COLO668 (cell line): ENCODE results near the gene ATP8B3.
"Not testable (repeated sequence)": the region's sequence is repeated elsewhere in the genome, so short reads cannot be mapped to it uniquely, and the experiment has no call there.

ENCODE experiments used
- DNase-seq: peaks from one replicate; lab custom pipeline; 2025; ENCODE audit not compliant: unreplicated experiment; lab: John Stamatoyannopoulos, UW

ATP8B3 gene

DNA sequence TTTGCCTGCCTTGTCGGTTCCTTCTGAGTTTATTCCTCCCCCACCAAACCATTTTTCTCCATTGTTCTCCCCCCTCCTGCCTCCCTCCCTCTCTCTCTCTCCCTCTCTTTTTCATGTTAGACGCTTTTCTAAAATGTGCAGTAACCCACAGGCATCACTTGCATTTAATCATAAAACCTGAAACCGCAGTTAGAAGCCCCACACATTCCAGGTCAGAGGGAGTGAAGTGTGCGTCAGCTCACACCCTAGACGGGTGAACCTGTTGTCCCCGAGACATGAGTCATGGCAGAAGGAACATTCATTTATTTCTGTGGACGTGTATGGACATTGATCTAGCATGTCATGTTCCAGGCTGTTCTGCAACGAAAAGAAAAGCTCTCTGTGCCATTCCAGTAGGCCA lies 38.9 kb downstream of the ATP8B3 start:
- DNase-seq = no peak

DNA sequence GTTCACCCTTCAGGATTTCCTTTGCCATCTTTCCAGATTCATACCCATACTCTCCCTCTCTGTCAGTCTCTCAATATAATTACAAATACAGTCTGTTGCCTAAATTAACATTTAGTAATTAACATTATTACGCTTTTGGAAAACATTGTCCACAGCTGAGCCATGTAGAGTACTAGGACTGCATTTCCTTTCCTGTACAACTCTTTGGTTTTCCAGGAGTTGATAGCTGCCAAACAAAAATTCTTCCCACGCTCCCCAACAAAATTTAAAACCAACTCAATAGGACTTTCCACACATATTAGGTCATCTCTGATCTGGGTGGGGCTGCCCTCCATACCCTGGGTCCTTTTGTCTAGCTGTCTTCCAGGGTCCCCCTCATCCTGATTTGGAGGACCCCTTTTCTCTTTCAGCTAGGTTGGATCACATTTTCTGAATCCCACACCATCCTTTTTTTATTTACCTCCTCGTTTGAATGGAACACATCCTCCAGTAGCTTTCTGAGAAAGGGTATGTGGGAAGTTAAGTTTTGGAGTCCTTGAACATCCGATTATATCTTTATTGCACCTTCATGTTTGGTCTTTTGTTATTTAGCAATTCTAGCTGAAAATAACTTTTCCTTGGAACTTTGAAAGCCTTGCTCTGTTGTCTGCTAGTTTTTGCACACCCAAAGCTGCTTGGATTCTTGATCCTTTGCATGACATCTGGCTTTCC lies 41.1 kb downstream of the ATP8B3 start:
- no peak for DNase-seq

DNA sequence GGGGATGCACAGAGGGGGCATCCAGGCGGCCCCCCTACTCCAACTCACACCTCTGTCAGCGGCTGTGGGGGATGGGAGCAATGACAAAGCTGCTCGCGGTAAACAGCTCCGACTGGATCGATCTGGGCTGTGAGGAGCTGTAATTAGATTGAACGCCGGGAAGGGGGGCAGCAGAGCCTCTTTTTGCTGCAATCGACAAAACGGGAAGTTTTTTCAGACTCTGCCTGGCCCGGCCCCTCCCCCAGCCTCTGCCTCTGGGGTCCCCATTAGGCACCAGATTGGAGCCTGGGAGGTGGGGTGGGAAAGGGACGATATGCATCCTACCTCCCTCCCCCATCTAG lies 42.5 kb downstream of the ATP8B3 start:
- no peak for DNase-seq

DNA sequence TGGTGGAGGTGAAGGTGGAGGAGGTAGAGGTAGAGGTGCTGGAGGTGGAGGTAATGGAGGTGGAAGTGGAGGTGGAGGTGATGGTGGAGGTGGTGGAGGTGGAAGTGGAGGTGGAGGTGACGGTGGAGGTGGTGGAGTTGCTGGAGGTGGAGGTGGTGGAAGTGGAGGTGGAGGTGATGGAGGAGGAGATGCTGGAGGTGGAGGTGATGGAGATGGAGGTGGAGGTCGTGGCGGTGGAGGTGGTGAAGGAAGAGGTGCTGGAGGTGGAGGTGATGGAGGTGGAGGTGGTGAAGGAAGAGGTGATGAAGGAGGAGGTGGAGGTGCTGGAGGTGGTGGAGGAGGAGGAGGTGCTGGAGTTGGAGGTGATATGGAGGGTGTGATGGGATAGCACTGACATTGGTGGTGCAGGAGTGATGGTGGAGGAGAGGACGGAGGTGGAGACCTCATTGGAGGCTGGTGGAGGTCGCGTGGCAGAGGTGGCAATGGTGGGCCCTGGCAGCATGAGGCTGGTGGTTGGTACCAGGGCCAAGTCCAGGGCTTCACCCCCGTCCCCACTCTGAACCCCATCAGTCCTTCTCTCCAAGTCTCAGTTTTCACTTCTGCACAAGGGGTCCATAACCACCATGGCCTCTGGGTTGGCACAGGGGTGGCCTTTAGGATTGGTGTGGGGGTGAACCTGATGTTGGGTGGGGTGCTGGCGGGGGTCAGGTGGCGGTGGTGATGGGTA lies 43.0 kb downstream of the ATP8B3 start:
- no peak for DNase-seq

DNA sequence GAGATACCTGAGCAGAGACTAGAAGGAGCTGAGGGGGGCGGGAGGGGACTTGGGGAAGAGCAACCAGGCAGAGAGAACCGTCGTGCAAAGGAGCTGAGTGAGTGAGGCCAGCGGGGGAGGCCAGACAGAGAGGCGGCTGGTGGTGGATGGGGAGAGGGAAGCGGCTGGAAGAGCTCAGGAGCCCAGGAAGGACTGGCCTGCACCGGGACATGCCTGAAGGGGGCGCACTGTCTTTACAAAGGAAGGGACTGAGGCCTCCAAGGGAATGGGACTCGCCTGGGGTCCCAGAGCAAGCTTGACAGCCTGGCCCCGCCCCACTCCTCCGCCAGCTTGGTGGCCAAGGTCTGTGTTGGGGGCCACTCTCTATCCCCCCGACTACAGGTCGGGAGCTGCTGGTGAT lies 43.8 kb downstream of the ATP8B3 start:
- peak; percentile 12 for DNase-seq

DNA sequence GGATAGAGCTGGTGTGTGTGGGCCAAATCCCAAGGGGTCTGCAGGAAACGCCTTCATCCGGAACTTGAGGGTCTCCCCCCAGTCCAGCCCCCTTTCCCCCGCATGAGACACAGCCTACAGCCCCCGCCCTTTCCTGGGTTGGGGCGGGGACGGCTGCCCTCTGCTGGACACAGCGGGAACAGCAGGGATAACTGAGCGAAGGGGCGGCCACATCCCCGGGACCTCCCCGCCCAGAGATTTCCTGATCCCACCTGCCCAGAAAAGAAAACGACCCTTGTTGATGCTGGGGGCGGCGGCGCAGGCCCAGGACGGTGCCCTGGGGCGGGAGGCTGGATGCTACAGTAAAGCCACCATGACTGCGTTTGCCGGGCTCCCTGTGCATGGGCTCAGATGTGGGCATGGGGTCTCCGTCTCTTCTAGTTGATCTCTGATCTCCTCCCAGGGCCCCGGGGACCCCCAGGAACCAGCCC lies 44.6 kb downstream of the ATP8B3 start:
- DNase-seq = peak; percentile 18

DNA sequence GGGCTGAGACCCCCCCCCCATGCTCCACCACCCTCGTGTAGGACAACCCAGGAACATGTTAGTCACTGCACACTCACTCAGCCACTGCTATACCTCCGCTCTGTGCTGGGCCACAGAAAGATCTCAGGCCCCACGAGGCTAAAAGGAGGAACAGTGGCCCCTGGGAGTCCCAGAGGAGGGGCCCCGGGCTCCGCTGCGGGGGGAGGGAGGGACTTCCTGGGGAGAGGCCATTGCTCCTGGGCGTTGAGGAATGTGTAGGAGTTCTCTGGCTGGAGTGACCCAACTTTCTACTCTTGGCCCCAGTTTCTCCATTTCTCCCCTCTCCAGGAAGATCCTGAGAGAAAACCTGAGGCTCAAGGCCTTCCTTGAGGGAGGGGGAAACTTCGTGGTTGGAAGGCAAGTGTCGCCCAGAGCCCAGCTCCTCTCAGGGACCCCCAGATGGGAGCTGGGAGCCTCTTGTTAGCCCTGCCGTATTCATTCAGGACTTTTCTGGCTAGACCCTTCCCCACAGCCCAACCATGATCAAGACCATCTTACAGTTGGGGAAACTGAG lies 45.2 kb downstream of the ATP8B3 start:
- DNase-seq = no peak

DNA sequence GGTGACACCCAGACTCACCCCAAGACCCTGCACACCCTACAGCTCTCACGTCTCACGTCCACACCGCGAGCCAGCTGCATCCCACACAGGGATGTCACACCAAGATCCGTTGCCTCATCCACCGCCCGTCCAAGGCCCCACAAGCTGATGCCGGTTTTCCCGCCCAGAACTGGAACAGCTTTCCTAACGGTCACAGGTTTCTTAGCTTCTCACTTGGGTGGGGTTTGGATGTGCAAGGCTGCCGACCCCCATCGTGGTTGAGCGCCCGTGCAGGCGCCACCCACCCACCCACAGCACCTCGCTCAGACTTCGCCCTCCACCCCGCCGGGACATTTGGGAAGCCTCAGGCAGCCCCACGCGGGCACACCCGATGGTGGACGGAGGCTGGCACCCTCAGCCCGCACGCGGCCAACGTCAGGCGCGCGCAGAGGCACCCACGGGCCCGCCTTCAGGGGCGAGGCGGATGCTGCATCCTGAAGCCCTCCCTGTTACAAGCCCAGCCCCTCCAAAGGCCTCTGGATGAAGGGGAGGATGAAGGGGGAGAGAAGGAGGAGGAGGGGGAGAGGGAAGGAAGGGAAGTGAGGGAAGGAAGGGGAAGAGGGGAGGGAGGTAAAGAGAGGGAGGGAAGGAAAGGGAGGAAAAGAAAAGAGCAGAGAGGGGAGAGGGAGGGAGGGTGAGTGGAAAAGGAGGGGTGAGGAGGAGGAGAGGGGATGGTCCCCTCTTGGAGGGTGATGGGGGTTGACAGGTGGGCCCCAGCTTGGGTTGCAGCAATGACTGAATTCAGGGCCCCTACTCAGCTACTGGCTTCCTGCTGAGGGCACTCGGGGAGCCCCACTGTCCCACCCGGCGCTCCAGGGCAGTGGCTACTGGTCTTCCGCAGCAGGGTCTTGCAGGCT lies 45.9 kb downstream of the ATP8B3 start:
- no peak for DNase-seq

DNA sequence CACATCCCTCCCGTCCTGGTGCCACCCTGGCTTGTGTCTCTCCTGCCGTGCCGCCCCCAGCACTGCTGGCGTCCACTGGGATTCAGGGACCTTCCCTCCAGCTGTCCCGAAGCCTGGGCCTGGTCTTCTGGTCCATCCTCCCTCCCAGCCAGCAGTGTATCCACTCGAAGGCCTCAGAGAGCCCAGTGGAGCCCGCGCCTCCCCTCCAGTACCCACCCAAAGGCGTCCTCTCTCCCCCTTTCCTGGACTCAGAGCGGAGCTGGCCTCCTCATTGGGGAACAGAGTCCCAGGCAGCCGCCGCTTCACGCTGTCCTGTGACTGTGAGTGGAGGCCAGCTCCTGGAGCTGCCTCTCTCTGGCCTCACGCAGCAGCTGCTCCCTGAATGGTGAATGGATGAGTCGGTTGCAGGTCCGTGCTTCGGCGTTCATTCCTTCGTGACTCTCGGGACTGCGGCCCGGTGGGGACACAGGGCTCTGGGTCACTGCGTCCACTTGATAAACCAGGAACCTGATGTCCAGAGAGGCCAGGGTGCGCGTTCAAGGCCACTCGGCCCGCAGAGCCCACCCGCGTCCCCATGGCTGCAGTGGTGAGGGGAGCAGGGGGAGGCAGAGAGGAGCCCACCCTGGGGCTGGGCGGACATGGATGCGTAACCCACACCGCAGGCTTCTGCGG lies 46.7 kb downstream of the ATP8B3 start:
- no peak for DNase-seq

DNA sequence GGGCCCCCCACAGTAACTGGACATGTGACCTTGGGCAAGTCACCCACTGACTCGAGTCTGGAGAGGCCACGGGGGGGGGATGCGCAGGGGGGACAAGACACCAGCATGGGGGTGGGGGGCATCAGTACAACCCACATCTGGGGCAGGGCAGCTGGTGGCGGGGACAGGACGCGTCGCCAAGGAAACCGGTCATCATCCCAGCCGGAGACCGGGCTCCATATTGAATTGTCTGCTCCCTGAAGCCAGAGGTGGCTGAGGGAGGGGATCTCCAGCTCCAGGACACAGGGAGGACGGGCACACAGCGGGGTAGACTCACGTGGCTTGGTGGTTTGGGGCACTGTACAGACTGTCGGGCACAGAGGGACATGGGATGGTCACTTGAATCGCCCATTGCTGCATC lies 47.3 kb downstream of the ATP8B3 start:
- DNase-seq = no peak

DNA sequence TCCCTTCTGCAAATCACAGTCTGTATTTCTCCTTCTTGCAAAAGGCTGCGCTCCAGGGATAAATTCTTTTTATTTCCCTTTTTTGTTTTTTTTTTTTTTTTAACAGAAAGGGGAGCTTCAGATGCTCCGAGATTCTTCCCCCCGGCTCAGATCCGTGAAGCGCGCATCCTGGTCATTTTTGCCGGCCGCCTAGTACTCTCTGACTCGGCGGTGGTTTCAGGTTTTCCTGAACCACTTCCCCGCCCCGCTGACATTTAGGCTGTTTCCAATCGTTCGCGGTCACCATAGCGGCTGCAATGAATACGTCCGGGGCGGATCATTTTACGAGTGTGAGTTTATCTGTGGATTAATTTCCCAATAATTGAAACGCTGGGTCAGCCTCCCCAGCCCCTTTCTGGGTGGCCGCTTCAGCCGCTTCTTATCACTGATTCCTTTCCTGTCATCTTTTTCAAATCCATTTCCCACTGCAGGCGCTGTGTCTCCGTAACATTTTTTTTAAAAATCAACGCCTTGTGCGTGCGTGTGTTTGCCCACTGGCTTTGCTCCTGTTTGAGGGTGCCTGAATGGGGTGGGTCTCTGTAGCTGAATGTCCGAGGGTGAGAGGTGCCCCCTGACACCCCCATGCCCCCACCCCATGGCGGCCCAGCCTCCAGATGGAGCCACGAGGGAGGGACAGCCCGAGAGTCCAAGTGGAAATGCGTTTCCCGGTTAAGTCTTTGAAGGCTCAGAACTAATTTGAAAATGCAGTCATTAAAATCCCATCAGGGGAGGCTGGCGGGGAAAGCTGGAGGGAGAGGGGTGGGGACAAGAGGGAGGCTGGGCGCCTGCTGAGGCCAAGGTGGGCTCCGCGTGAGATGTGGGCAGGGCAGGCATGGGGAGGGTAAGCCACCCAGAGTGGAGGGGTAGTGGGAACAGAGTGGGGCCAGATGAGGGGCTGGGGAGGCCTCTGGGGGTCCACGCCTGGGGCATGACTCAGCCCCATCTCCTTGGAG lies 48.1 kb downstream of the ATP8B3 start:
- no peak for DNase-seq

DNA sequence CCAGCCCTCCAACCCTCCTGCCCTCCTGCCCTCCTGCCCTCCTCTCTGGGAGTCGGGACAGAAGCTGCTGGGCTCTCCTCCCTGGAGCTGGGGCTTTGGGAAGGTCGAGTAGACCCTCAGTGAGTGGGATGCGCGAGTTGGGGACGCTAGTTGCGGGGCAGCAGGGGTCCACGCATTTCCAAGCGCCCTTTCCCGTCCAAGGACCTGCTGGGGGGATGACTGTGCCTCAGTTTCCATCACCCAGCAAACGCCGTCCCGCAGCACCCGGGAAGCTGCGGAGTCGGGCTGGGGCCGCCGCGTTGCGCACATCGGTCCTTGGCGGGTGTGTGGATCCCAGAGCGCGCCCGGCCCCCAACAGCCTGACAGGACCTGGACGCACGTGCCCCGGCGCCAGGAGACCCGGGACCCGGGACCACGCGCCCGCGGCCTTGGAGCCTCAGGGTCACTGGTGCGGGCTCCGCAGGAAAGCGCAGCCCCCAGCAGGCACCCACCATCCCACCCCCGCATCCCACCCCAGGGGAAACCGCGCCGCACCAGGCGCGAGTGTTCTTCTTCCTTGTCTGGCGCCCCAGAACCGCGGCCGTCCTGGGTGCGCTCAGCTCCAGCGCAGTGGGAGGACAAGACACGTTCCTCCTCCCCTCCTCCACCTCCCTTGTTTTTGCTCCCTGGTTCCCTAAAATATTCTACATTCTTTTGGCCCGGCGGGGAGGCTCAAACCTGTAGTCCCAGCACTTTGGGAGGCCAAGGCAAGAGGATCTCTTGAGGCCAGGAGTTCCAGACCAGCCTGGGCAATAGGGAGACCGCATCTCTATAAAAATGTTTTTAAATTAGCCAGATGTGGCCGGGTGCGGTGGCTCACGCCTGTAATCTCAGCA lies 49.6 kb downstream of the ATP8B3 start:
- DNase-seq = no peak

DNA sequence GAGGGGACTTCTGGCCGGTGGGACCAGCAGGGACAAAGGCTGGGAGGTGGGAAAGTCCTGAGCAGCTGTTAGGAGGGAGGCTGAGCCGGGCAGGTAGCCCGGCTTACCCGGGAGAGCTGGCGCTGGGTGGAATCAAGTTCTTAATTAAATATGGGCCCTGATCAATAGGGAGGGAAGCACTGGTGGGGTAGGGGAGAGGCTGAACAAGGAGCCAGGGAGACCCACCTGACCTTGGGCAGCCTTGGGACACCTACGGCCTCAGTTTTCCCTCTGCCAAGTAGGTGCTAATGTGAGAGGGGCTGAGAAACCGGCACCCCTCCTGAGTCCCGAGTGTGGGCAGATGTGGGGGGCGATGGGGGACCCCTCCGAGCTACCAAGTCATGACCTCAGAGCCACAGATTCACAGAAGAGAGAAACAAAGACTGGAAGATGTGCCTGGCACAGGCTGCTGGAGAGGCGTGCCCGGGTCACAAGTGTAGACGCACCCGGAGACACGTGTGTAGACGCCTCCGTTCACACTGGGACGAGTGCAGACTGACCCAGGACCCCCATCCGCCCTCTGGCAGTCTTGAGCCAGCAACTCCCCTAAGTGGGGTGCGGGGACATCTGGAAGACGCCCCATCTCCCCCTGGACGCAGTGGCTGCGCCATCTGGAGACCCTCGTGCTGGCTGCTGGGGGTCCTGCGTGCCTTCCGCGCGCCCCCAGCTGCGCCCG lies 50.4 kb downstream of the ATP8B3 start:
- no peak for DNase-seq

DNA sequence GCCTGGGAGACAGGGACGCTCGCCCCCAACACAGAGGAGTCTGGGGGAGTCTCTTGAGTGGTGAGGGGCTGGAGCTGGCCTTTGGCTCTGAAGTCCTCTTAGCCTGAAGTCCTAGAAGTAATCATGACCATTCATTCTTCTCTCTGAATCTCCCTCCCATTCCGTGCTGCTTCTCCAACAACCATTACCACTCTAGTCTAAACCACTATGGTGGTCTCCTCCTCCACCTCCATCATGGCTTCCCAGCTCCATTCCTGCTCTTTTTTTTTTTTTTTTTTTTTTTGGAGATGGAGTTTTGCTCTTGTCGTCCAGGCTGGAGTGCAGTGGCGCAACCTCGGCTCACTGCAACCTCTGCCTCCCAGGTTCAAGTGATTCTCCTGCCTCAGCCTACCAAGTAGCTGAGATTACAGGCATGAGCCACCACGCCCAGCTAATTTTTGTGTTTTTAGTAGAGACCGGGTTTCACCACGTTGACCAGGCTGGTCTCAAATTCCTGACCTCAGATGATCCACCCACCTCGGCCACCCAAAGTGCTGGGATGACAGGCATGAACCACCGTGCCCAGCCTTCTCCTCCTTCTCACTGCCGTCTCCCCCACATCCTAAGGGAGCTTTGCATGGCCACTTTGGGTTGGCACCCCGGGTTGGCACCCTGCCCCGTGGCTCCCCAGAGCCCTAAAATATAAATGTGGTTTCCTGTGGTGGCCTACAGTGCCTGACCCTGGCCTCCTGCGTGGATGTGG lies 51.1 kb downstream of the ATP8B3 start:
- not testable (repeated sequence) for DNase-seq

DNA sequence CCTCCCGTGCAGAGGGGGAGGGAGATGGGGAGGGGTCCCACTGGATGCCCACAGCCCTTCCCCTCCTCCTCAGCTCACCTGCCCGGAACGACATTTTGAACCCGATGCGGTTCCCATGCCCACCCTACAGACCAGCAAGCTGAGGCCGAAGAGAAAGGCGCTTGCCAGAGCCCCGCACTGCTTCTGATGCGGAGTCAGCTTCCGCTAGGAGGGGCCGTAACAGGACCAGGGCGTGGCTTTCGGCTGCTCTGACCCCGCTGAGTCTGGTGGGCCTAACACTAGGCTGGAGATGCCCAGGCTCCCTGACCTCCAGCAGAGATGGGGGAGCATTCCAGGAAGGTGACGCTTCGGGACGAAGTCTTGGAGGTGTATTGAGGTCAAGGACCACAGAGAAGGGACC lies 52.1 kb downstream of the ATP8B3 start:
- no peak for DNase-seq

DNA sequence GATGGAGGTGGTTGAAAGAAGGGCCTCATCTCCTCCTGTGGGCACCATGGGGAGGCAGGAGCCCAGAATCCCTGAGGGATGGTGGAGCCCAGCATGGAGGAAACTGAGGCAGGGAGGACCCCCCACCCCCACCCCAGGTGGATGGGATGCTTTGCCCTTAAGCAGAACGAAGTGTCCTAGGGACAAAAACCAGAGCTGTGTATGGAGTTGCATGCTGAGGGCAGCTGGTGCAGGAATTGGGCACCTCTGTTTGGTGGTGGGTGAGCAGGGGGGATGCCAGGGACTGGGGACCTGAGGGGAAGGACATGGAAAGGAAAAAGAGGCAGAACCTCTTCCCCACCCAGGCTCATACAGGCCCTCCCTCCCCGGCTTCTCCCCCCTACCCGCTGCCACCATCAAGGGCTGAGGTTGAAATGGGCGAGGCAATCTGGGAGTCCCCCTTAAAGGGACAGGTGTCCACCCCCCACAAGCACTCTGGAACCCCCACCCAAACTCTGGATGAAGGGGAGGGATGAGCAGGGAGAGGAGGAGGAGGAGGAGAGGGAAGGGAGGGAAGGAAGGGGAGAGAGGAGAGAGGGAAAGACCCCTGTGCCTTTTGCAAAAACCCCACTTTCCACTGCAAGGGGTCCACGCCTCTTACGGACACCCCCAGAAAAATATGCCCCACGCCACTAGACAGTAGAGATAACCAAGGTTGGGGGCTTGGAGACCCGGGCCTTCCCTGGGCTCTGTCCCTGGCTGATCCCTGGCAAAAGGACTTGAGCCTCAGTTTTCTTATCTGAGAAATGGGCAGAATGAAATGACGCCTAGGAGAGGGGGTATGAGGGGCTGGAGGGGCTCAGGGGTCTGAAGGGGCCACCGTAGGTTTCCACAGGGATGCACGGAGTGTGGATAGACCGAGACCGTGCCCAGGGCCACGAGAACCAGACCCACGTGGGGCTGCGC lies 52.8 kb downstream of the ATP8B3 start:
- no peak for DNase-seq
